HG02852 (cell line): ENCODE results near the gene HSD17B7.
"Not testable (repeated sequence)": the region's sequence is repeated elsewhere in the genome, so short reads cannot be mapped to it uniquely, and the experiment has no call there.

ENCODE experiments used
- ATAC-seq: cut with Tn5 transposase; IDR thresholded peaks from one replicate; pipeline ENCODE4 v1.9.1; 2021; ENCODE audit warnings: mild to moderate bottlenecking, moderate library complexity; ENCODE audit not compliant: unreplicated experiment

Gene HSD17B7

GRCh38 chr1:162790303-162790984, at the start of gene HSD17B7:
Gene HSD17B7, plus strand, starts transcription at chr1:162790702. Its CDS starts 99 bp downstream, at chr1:162790801.
- ATAC-seq, result peak; percentile 100

GRCh38 chr1:162740755-162741154, 49.7 kb upstream of the HSD17B7 start:
- ATAC-seq, result no peak

- ATAC-seq, result no peak
Observed at GRCh38 chr1:162741574-162741973, 48.9 kb upstream of the HSD17B7 start.

- not testable (repeated sequence) for ATAC-seq
Observed at GRCh38 chr1:162746264-162746942, 44.1 kb upstream of the HSD17B7 start.

- ATAC-seq, result no peak
Observed at GRCh38 chr1:162753001-162753658, 37.4 kb upstream of the HSD17B7 start.

GRCh38 chr1:162753998-162754585, 36.4 kb upstream of the HSD17B7 start:
- ATAC-seq, result no peak

- ATAC-seq, result no peak
Observed at GRCh38 chr1:162755306-162755705, 35.2 kb upstream of the HSD17B7 start.

GRCh38 chr1:162756523-162756922, 34.0 kb upstream of the HSD17B7 start:
- no peak for ATAC-seq

GRCh38 chr1:162757476-162757875, 33.0 kb upstream of the HSD17B7 start:
- no peak for ATAC-seq

- ATAC-seq, result no peak
Observed at GRCh38 chr1:162765788-162766187, 24.7 kb upstream of the HSD17B7 start.

GRCh38 chr1:162772571-162773154, 17.8 kb upstream of the HSD17B7 start:
- ATAC-seq, result no peak

- ATAC-seq, result no peak
Observed at GRCh38 chr1:162774007-162774406, 16.5 kb upstream of the HSD17B7 start.

GRCh38 chr1:162779043-162779442, 11.5 kb upstream of the HSD17B7 start:
- no peak for ATAC-seq

- no peak for ATAC-seq
Observed at GRCh38 chr1:162782671-162783070, 7.8 kb upstream of the HSD17B7 start.

- ATAC-seq, result not testable (repeated sequence)
Observed at GRCh38 chr1:162784926-162785325, 5.6 kb upstream of the HSD17B7 start.

GRCh38 chr1:162788783-162789182, 1.7 kb upstream of the HSD17B7 start:
- ATAC-seq, result not testable (repeated sequence)

- not testable (repeated sequence) for ATAC-seq
Observed at GRCh38 chr1:162790985-162791357, 469 bp downstream of the HSD17B7 start.

GRCh38 chr1:162794284-162794683, 3.8 kb downstream of the HSD17B7 start:
- ATAC-seq, result not testable (repeated sequence)

GRCh38 chr1:162796617-162797279, 6.2 kb downstream of the HSD17B7 start:
- not testable (repeated sequence) for ATAC-seq

GRCh38 chr1:162799995-162800830, 9.7 kb downstream of the HSD17B7 start:
- peak; percentile 50 for ATAC-seq
